GM19438 (cell line): ENCODE data around the gene BDNF.
"Not testable (repeated sequence)": the region's sequence is repeated elsewhere in the genome, so short reads cannot be mapped to it uniquely, and the experiment has no call there.

Source experiments
- ATAC-seq: cut with Tn5 transposase; IDR thresholded peaks from one replicate; pipeline ENCODE4 v1.9.1; 2021; ENCODE audit warnings: low read depth; ENCODE audit not compliant: unreplicated experiment

BDNF gene

GRCh38 chr11:27629023-27629422, 71.2 kb downstream of the BDNF start:
- ATAC-seq: not testable (repeated sequence)

- no peak for ATAC-seq
Measured at GRCh38 chr11:27627979-27628378, 72.3 kb downstream of the BDNF start.

- ATAC-seq: no peak
Measured at GRCh38 chr11:27626938-27627586, 73.2 kb downstream of the BDNF start.

GRCh38 chr11:27626269-27626937, 73.9 kb downstream of the BDNF start:
- no peak for ATAC-seq

- ATAC-seq: no peak
Measured at GRCh38 chr11:27625347-27625912, 74.8 kb downstream of the BDNF start.

GRCh38 chr11:27623945-27624523, 76.2 kb downstream of the BDNF start:
- ATAC-seq: no peak

- no peak for ATAC-seq
Measured at GRCh38 chr11:27622541-27623300, 77.5 kb downstream of the BDNF start.

- no peak for ATAC-seq
Measured at GRCh38 chr11:27621405-27622161, 78.7 kb downstream of the BDNF start.

GRCh38 chr11:27619763-27620335, 80.4 kb downstream of the BDNF start:
- ATAC-seq: no peak

GRCh38 chr11:27619039-27619574, 81.1 kb downstream of the BDNF start:
- ATAC-seq: no peak

- no peak for ATAC-seq
Measured at GRCh38 chr11:27618281-27618915, 81.9 kb downstream of the BDNF start.

- no peak for ATAC-seq
Measured at GRCh38 chr11:27616711-27617110, 83.5 kb downstream of the BDNF start.

- no peak for ATAC-seq
Measured at GRCh38 chr11:27615833-27616232, 84.4 kb downstream of the BDNF start.

- ATAC-seq: no peak
Measured at GRCh38 chr11:27614092-27614491, 86.2 kb downstream of the BDNF start.

GRCh38 chr11:27612932-27613880, 87.0 kb downstream of the BDNF start:
- no peak for ATAC-seq

GRCh38 chr11:27611947-27612455, 88.3 kb downstream of the BDNF start:
- ATAC-seq: no peak

GRCh38 chr11:27611390-27611789, 88.9 kb downstream of the BDNF start:
- no peak for ATAC-seq

- ATAC-seq: no peak
Measured at GRCh38 chr11:27610946-27611345, 89.3 kb downstream of the BDNF start.
